ENCODE measurements around the gene UGT1A8.

The UGT1A8 gene

GRCh38 chr2:233819884-233820773, 202.7 kb downstream of the UGT1A8 start:
- DNase-seq (ENCODE audit: low read depth) = no peak

DNA sequence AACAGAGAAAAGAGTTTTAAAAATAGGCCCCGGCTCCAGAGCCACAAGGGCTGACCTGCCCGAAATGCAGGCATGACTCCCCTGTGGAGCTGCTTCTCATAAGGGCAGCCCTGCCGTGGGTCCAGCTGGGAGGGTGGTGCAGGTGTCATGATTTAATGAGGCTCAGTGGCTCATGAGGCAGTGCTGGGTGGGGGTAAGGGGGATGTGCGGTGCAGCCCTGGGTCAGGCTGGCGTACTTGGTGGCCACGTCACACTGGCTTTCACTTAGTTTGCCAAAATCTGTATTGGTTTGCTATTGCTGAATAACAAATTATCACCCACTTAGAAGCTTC, 203.3 kb downstream of the UGT1A8 start:
- no peak for DNase-seq (ENCODE audit: low read depth)

GRCh38 chr2:233821196-233821595, 203.8 kb downstream of the UGT1A8 start:
- DNase-seq (ENCODE audit: low read depth) = no peak

DNA sequence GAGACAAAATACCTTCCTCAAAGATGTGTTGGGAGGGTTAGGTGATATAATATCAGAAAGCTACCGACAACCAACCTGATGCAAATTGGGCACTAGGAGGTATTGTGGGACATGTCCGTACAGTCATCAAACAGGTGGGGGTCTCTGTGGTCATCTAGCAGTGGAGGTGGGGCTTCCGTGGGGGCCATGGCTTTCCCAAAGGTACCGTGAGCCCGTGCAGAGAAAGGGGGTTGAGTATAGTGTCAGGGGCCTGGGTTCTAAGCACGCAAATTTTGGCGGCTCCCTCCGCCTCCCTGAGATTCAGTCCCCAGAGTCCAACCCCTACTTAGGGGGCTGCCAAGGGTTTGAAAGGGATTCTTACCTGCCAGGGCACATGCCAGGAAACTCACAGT, 204.3 kb downstream of the UGT1A8 start:
- DNase-seq (ENCODE audit: low read depth) = no peak

DNA sequence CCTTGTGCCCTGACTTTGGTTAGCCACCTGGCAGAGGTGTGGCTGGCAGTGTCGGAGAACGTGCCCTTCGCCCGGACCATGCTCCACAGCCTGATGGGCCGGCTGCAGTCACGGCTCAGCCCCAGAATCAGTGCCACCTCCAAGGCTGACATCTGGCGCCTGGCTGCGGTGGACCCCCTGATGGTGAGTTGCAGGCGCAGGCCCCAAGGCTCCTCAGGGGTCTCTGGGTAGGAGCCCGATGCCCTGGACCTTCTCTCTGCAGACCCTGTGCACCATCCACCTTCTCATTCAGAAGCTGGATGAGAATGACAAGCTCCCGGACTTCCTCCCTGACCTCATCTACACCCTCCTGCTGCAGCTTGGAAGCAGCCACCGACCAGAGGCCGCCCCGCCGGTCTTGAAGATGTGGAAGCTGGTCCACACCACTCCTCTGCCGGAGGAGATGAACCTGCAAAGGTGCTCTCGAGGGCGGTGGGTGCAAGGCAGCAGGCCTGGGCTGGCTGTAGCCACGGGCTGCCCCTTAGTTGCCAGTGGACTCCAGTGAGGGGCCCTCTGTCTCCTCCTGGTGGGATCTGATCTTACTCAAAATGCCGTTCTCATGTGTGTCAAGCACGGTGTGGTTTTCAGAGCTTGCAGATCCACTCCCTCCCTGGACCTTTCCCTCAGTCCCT, 204.8 kb downstream of the UGT1A8 start:
- no peak for DNase-seq (ENCODE audit: low read depth)
